Stimulated activated CD4-positive, alpha-beta T cell treated with anti-CD3 and anti-CD28 coated beads, TNF-alpha, amount 100 ng/mL, for 48 hours (primary cell): ENCODE measurements around the gene P2RY14.

Experiments used
- DNase-seq, 3 donors: peaks; one replicate each; pipeline ENCODE4 v3.0.0-alpha.2; 2020; ENCODE audit warnings: low read depth in 3 of 3

The P2RY14 gene

GRCh38 chr3:151183265-151183671 is 95.1 kb downstream of the P2RY14 start:
- DNase-seq: no peak

- DNase-seq: no peak
These were observed 95.8 kb downstream of the P2RY14 start for GRCh38 chr3:151182349-151183079.

GRCh38 chr3:151178208-151178845 is 100.0 kb downstream of the P2RY14 start:
- no peak for DNase-seq

- DNase-seq: no peak
These were observed 102.4 kb downstream of the P2RY14 start for GRCh38 chr3:151175952-151176351.

- no peak for DNase-seq
These were observed 104.0 kb downstream of the P2RY14 start for GRCh38 chr3:151174351-151174750.

GRCh38 chr3:151171145-151171757 is 107.1 kb downstream of the P2RY14 start:
- peak in 2 of 3 donors; percentile 12 to 27 for DNase-seq

- DNase-seq: peak; percentile 39 to 43 (median 39)
These were observed 108.2 kb downstream of the P2RY14 start for GRCh38 chr3:151169948-151170679.

GRCh38 chr3:151169262-151169947 is 108.9 kb downstream of the P2RY14 start:
- DNase-seq: no peak

- peak; percentile 67 to 90 (median 69) for DNase-seq
These were observed 109.9 kb downstream of the P2RY14 start for GRCh38 chr3:151168269-151169094.

- DNase-seq: no peak
These were observed 112.2 kb downstream of the P2RY14 start for GRCh38 chr3:151166161-151166560.

- DNase-seq: no peak
These were observed 113.1 kb downstream of the P2RY14 start for GRCh38 chr3:151165226-151165625.
